22Rv1 (cell line): ENCODE measurements around the gene CASK.

Experiments
- ZFX ChIP-seq: fragments of 450-650 bp; IDR thresholded peaks from 2 replicates; pipeline ENCODE4 v1.6.1; 2017; ENCODE audit warnings: antibody characterized with exemption, borderline replicate concordance
- TF ChIP-seq, protein P1 (sequence below): fragments of 450-650 bp; IDR thresholded peaks from 2 replicates; pipeline ENCODE4 v1.5.1; 2017; ENCODE audit warnings: mild to moderate bottlenecking

DNA sequence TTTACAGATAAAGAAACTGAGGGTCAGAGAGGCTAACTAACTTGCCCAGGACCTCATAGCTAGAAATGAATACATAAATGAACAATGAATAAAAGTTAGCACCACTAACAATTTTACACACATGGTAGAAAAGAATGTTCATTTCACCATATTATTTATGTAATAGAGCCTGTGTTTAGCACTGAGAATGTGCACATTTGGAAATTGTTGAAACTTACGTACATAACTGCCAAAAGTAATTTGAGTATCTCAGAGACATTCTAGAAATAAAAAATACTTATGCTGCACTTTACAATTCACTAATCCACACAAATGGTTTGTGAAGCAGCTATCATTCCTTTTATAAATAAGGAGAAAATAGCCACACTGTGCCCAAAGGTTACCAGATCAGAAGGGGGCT is 9.9 kb downstream of the CASK start:
- TF ChIP-seq, protein P1, sequence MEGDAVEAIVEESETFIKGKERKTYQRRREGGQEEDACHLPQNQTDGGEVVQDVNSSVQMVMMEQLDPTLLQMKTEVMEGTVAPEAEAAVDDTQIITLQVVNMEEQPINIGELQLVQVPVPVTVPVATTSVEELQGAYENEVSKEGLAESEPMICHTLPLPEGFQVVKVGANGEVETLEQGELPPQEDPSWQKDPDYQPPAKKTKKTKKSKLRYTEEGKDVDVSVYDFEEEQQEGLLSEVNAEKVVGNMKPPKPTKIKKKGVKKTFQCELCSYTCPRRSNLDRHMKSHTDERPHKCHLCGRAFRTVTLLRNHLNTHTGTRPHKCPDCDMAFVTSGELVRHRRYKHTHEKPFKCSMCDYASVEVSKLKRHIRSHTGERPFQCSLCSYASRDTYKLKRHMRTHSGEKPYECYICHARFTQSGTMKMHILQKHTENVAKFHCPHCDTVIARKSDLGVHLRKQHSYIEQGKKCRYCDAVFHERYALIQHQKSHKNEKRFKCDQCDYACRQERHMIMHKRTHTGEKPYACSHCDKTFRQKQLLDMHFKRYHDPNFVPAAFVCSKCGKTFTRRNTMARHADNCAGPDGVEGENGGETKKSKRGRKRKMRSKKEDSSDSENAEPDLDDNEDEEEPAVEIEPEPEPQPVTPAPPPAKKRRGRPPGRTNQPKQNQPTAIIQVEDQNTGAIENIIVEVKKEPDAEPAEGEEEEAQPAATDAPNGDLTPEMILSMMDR: no peak
- no peak for TF ChIP-seq ZFX
